RPMI8226 (cell line): ENCODE measurements around the gene SLC4A2.
"Not testable (repeated sequence)": the region's sequence is repeated elsewhere in the genome, so short reads cannot be mapped to it uniquely, and the experiment has no call there.

Experiments
- DNase-seq: peaks from one replicate; pipeline ENCODE4 v3.0.0-alpha.2; 2015

Gene SLC4A2

DNA sequence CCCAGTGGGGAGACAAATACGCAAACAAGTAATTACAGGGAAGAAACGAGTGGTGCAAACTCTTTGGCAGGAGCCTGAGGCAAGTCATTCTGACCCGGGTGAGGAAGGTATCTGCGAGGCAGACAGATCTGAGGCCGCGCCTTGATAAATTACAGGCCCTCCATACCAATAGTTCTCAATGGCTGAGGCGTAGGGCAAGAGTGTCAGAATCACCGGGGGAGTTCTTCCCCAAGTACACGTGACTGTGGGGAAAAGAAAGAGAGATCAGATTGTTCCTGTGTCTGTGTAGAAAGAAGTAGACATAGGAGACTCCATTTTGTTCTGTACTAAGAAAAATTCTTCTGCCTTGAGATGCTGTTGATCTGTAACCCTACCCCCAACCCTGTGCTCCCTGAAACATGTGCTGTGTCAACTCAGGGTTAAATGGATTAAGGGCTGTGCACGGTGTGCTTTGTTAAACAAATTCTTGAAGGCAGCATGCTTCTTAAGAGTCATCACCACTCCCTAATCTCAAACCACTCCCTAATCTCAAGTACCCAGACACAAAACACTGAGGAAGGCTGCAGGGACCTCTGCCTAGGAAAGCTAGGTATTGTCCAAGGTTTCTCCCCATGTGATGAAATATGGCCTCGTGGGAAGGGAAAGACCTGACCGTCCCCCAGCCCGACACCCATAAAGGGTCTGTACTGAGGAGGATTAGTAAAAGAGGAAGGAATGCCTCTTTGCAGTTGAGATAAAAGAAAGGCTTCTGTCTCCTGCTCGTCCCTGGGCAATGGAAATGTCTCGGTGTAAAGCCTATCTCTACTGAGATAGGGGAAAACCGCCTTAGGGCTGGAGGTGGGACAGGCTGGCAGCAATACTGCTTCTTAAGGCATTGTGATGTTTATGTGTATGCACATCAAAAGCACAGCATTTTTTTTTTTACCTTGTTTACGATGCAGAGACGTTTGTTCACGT is 32.3 kb upstream of the SLC4A2 start:
- DNase-seq, result not testable (repeated sequence)

DNA sequence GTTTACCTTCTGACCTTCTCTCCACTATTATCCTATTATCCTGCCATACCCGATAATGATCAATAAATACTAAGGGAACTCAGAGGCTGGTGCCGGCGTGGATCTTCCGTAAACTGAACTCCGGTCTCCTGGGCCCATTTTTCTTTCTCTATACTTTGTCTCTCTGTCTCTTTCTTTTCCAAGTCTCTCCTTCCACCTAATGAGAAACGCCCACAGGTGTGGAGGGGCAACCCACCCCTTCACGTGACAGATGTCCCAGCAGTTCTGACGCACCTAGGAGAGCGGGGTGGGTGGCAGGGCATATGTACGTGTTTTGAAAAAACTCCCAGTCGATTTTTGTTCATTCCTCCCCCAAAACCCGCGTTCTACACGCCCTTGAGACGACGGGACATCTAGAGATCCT is 31.7 kb upstream of the SLC4A2 start:
- DNase-seq, result not testable (repeated sequence)

DNA sequence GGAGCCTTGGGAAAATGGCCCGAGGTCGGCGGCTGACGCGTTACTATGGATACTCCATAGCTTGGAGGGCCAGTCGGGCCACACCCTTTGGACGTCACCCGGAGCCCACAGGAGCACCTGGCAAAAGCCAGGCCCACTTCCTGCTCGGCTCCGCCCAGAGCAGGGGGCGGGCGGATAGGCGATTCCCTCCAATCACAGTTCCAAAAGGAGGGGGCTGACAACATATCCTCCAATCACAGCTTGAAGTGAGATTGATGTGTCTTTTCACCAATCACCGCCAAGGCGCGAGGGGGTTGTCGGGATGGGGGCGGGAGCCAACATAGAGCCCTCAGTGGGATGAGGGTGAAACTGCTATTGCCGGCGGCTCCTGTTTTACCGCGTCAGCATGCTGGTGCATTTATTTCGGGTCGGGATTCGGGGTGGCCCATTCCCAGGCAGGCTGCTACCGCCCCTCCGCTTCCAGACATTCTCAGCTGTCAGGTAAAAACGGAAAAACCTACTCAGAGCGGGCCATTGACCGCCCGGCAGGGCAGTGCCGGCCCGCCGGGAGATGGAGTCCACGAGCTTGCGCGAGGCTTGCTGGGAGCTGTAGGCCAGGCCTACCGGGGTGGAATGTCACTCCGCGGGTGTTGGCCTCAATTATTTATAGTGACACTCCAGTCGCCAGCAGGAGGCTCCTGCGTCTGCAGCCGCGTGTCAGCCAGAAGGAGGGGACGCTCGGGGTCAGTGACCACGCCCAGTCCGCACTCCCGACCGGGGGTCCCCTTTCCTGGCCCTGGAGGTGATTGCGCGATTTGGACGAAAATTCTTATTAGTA is 31.1 kb upstream of the SLC4A2 start, which contains the start of gene ABCB8:
Gene ABCB8, plus strand, starts transcription at position 320 of the 817 bp plus-strand sequence. Its CDS starts 66 bp downstream, at position 386.
- DNase-seq, result peak; percentile 100

DNA sequence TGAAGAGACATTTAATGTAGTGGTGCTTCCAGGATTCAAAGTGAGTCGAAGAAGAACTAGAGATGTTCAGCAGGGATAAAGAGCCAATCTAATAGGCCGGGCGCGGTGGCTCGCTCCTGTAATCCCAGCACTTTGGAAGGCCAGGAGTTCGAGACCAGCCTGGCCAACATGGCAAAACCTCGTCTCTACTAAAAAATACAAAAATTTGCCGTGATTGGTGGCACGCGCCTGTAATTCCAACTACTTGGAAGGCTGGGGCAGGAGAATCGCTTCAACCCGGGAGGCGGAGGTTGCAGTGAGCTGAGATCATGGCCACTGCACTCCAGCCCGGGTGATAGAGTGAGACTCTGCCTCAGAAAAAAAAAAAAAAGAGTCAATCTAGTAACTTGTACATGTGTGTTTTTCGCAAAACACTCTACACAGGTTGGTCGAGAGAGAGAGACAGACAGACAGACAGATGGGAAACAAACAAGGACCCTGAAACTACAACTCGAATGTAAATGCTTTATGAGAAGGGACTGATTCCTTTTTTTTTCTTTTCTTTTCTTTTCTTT is 30.4 kb upstream of the SLC4A2 start:
- DNase-seq, result no peak

DNA sequence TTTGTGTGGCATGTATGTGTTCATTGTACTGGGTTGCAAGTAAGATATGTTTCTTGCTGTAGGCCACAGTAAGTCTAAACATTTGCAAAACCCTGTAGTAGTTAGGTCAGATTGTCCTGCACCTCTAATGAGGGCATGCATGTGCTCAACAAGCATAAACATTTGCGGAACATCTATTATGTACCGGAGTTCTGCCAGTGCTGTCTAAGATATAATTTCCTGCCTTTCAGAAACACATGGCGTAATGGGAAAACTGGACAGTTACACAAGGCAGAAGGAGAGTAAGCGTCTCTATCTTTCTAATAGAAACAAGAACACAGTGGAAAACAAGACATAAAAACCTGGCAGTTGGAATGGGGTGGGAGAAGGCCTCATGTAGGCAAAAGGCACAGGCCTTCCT is 28.4 kb upstream of the SLC4A2 start:
- no peak for DNase-seq

DNA sequence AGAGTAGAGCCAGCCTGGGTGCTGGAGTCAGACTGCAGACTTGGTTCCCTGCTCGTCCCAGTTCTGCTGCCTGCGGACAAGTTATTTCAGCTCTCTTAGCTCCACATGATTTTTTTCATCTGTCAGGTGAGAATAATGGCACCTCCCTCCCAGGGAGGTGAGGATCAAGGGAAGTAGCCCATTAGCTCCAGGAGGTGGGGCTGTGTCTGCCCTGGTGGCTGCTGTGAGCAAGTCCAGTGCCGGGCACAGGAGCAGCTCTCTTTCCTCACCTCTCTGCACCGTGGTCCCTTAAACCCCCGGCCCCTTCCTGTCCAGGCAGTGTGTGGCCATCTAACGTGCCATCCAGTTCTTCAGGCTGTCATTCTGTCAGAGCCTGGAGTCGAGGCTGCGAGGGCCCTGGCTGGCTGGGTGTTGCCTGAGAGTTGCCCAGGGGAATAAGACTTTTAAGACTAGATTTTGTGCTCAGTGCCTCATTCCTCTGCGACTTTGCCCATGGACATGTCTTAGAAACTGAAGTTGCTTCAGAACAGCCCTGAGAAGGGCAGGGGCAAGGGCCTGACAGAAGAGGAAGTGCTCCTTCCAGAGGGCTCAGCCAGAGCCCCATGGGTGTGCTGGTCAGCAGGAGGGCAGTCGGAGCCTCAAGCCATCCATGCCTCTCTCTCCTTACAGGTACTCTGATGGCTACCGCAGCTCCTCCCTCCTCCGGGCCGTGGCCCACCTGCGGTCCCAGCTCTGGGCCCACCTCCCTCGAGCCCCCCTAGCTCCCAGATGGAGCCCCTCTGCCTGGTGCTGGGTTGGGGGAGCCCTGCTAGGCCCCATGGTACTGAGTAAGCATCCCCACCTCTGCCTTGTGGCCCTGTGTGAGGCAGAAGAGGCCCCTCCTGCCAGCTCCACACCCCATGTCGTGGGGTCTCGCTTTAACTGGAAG is 26.2 kb upstream of the SLC4A2 start:
- no peak for DNase-seq

DNA sequence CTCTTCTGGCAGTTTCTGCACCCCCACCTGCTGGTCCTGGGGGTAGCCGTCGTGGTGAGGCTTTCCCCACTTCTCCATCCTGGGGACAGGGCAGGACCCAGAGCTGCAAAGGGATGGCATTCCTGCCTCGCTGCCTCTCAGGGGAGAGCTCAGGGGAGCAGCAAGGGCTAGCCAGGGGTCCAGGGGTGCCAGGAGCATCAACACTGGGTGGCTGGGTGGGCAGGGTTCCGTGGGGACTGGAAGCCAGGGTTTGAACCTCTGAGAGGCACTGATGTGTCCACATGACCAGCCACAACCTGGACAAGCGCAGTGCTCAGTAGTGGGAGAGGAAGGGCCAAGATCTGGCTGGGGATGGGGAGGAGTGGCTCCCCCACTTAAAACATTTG is 25.5 kb upstream of the SLC4A2 start:
- no peak for DNase-seq

DNA sequence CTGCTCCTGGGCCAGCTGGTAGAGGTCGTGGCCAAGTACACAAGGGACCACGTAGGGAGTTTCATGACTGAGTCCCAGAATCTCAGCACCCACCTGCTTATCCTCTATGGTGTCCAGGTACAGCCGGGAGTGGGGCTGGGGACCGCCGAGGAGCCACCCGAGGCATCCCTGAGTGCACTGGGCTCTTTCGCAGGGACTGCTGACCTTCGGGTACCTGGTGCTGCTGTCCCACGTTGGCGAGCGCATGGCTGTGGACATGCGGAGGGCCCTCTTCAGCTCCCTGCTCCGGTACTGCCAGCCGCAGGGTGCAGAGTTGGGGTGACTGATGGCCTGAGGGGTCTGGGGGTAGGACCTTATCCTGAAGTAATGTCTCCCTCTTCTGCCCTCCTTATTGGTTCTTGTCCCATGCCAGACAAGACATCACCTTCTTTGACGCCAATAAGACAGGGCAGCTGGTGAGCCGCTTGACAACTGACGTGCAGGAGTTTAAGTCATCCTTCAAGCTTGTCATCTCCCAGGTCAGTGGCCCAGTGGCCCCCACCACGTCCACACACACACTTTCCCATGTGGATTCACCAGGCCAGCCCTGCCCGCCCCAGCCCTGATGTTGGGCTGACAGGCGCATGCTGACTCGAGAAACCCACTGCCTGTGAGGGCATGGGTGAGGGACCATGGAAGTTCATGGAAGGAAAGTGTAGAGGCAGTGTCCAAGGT is 24.9 kb upstream of the SLC4A2 start:
- DNase-seq, result no peak

DNA sequence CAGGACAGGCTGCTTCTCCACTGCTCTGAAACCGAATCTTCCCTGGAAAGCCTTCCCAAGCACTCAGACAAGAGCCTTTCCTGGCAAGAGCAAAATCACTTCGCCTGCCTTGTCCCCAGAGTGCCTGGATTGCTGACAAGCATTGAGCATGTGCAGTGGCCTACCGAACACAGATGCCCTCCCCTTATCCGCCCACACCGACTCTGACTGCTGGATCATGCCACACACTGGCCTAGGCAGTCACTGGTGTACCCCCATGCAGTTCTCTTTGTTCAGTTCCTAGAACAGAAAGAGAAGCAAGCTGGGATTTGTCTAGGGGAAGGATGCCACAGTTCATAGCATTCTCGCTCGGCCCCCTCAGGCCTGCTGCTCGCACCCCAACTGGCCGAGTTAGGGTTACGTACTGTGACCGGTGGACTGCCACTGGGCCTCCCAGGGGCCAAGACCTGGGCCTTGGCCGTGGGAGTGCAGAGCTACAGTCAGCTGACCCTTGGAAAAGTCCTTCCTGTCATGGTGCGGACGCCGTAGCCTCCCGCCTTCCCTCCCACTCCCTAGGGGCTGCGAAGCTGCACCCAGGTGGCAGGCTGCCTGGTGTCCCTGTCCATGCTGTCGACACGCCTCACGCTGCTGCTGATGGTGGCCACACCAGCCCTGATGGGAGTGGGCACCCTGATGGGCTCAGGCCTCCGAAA is 24.2 kb upstream of the SLC4A2 start:
- no peak for DNase-seq

DNA sequence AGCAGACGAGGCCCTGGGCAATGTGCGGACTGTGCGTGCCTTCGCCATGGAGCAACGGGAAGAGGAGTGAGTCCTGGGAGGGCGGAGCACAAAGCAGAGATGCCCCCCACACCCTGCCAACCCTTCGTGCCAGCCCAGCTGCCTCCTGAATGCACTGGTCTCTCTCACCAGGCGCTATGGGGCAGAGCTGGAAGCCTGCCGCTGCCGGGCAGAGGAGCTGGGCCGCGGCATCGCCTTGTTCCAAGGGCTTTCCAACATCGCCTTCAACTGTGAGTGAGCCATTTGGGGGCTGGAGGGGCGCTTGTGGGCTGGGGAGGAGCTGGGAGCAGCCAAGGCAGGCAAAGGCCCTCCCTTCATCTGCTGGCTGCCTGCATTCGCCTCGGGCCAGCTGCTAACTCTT is 23.5 kb upstream of the SLC4A2 start:
- no peak for DNase-seq

DNA sequence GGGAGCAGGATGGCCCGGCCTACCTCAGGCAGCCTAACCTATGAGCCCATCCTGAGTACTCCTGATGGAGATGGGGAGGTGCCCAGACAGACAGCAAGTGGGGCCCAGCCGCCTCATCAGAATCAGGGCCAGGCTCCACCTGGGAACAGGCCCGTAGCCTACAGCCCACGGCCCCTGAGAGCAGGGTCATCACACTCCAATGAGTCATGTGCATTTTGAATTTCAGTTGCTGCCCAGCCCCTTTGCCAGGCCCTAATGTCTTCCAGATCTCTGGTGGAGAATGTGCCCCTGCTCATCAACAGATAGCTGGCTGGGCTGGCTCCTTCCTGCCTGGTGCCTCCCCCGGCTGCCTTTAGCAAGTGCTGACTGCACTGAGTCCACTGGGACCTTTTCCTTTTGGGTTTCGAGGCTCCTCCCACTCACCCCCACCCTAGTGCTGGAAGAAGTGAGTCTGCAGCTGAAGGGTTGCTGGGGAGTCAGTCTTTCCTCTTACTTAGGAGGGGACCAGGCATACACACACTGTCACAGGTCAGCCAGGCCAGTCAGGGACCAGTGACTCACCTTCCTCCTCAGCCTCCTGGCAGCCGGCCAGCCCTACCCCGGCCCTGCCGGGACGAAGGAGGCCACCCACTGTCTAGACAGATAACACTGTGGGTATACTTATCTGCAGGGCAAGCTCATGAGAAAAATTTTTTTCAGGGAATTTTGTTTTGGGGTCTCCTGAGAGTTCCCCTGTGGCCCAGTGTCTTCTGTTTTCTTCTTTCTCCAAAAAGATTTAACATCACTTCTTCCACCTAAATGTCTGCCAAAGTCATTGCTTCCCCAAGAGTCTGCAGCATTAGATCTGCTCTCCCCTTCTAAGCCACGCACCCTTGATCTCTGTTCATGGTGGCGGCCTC is 20.2 kb upstream of the SLC4A2 start:
- peak; percentile 92 for DNase-seq

DNA sequence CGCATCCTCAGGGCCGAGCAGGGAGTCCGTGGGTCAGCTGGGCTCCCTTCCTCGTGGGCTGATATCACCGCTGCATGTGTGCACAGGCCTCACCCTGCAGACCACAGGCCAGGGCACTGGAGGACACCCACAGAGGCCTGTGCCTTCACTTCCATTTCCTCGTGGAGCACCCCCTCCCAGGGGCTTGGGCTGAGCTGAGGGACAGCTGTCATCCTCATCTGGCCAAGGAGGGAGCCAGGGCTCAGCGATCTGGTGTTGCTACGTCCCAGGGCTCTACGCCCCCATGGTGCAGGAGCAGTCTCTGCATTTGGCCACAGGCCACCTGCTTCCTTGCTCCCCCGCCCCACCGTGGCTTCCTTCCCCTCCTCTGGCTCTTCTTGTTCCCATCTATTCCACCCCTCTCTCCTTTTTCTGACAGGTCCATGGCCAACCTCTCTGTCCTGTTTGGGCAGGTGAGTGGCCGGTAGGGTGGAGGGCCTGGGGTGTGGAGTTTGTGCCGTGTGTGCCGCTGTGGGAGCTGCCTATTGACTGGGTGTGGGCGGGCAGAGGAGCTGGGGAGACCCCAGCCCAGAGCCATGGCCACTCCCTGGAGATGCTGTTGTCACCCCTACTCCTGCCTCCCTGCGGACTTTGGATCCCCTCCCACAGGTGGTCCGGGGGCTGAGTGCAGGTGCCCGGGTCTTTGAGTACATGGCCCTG is 19.4 kb upstream of the SLC4A2 start:
- no peak for DNase-seq

DNA sequence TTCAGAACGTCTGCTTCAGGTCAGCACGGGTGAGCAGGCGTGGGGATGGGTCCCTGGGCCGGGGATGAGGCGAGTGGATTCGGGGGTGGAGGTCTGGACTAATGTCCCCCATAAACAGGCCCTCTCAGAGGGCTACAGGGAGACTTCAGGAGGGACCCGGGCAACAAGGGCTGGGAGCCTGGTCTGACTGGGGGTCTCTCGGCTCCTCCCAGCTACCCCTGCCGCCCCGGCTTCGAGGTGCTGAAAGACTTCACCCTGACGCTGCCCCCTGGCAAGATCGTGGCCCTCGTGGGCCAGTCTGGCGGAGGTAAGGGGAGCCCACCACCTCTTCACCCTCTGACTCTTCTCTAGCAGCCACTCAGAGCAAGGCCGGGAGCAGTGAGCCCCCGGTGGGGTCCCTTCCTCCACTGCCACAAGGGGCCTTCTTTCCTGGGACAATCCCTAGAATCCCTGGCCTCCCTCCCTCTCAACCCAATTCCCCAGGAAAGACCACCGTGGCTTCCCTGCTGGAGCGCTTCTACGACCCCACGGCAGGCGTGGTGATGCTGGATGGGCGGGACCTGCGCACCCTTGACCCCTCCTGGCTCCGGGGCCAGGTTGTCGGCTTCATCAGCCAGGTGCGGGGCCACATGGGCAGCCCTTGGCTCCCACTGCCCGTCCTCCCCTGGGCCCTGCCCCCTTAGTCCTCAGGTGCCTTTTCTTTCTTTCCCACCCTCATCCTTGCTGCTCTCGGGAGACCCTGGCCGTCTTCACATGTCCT is 18.6 kb upstream of the SLC4A2 start:
- DNase-seq, result no peak

DNA sequence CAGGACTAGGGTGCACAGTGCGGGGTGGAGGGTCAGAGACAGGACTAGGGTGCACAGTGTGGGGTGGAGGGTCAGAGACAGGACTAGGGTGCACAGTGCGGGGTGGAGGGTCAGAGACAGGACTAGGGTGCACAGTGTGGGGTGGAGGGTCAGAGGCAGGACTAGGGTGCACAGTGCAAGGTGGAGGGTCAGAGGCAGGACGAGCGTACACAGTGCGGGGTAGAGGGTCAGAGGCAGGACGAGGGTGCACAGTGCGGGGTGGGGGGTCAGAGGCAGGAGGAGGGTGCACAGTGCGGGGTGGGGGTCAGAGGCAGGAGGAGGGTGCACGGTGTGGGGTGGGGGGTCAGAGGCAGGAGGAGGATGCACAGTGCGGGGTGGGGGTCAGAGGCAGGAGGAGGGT is 15.9 kb upstream of the SLC4A2 start:
- not testable (repeated sequence) for DNase-seq

DNA sequence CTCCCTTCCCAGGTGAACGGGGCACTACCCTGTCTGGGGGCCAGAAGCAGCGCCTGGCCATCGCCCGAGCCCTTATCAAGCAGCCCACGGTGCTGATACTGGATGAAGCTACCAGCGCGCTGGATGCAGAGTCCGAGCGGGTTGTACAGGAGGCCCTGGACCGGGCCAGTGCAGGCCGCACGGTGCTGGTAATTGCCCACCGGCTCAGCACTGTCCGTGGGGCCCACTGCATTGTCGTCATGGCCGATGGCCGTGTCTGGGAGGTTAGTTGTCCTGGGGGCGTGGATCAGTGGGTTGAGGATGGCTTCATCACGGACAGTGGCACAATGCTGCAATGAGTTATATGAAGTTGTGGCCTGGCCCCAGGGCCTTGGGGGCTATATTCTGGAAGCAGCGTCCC is 15.4 kb upstream of the SLC4A2 start:
- no peak for DNase-seq

DNA sequence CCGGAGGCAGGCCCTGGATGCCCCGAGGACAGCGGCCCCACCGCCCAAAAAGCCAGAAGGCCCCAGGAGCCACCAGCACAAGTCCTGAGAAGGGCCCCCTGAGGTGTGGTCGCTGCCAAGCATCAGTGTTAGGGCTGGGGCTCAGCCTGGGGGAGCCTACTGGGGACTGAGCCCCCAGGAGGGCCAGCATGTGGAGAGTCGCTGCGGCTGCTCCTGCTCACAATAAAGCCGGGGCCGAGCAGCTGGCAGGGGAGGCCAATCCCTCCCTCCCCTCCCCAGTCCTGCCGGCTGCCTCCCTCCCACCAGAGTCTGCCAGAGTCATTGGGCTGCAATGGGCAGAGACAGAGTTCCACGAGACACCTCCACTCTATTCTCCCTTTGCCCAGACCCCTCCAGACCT is 14.1 kb upstream of the SLC4A2 start:
- no peak for DNase-seq

DNA sequence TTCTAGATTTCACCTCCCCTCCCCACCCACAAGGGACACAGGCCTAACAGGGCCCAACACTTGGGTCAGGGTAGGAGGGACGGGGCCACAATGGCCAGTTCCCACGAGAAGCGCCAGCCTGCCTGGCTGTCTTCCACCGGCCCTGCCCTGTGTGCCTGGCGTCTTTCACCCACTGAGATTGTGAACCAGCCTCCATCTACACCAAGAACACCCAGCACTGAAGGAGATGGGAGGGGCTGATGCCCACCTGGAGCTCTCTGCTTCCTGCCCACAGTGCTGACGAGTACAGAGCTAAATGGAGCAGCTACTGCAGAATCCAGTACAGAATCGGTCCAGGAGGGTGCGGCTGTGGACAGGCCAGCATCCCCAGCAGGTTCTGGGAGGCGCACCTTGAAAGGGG is 13.4 kb upstream of the SLC4A2 start:
- no peak for DNase-seq
